GM19099 (cell line): Measurements from ENCODE around the gene LAGE3.

Experiments used
- POLR2A ChIP-seq: IDR thresholded peaks from 3 replicates; pipeline ENCODE4 v1.6.1; 2011; ENCODE audit warnings: low read depth; ENCODE audit not compliant: insufficient read length; ENCODE audit errors: extremely low read depth

The LAGE3 gene

GRCh38 chrX:154486396-154487207, 7.5 kb upstream of the LAGE3 start, which contains the start of gene UBL4A:
UBL4A (minus strand) TSS chrX:154486615; CDS start chrX:154486584, 31 bp downstream.
- peak; percentile 54 for TF ChIP-seq POLR2A

- TF ChIP-seq POLR2A, result no peak
These were observed 6.9 kb upstream of the LAGE3 start for GRCh38 chrX:154486052-154486395.

- no peak for TF ChIP-seq POLR2A
These were observed 6.3 kb upstream of the LAGE3 start for GRCh38 chrX:154485150-154486051.

- no peak for TF ChIP-seq POLR2A
These were observed 5.4 kb upstream of the LAGE3 start for GRCh38 chrX:154484255-154485149.

GRCh38 chrX:154483325-154483724, 4.2 kb upstream of the LAGE3 start:
- no peak for TF ChIP-seq POLR2A

- TF ChIP-seq POLR2A, result no peak
These were observed 3.7 kb upstream of the LAGE3 start for GRCh38 chrX:154482786-154483185.

- TF ChIP-seq POLR2A, result no peak
These were observed 3.0 kb upstream of the LAGE3 start for GRCh38 chrX:154481911-154482601.

GRCh38 chrX:154481195-154481594, 2.1 kb upstream of the LAGE3 start:
- TF ChIP-seq POLR2A, result no peak

GRCh38 chrX:154477891-154478477, 1.1 kb downstream of the LAGE3 start:
- TF ChIP-seq POLR2A, result no peak

- no peak for TF ChIP-seq POLR2A
These were observed 2.3 kb downstream of the LAGE3 start for GRCh38 chrX:154476821-154477220.

- TF ChIP-seq POLR2A, result no peak
These were observed 5.4 kb downstream of the LAGE3 start for GRCh38 chrX:154473683-154474082.

GRCh38 chrX:154472685-154473632, 6.1 kb downstream of the LAGE3 start:
- no peak for TF ChIP-seq POLR2A
